PC-9 (cell line): ENCODE data around the gene ARHGEF37.

Experiments
- CTCF ChIP-seq: fragments of 200-600 bp; sonication (generic); conservative IDR thresholded peaks from 2 replicates; pipeline ENCODE4 v1.6.1; 2017; ENCODE audit warnings: mixed run types, antibody characterized with exemption, mild to moderate bottlenecking, moderate library complexity
- EZH2 ChIP-seq: fragments of 200-600 bp; sonication (generic); IDR thresholded peaks from 2 replicates; pipeline ENCODE4 v1.8.0; 2017; ENCODE audit warnings: antibody characterized with exemption, low read depth

GRCh38 chr5:149572576-149573231, 8.6 kb upstream of the ARHGEF37 start:
- TF ChIP-seq CTCF = no peak
- no peak for TF ChIP-seq EZH2
